ENCODE measurements around the gene DLK2. TPM values are rescaled to one million over a fixed set of nuclear protein-coding genes. Genes with fewer than 3 reads are reported as not detected.

The DLK2 gene
- total RNA-seq, 1 experiment from 2014 or later = 0.81 TPM

GRCh38 chr6:43494766-43495165, 39.4 kb upstream of the DLK2 start (continued):
- TF ChIP-seq FOXP4 (CRISPR knock-in tag; IDR thresholded peaks at IDR 0.05) = no peak
- TF ChIP-seq GABPB1 (CRISPR knock-in tag; IDR thresholded peaks at IDR 0.05) = no peak
- no peak for TF ChIP-seq ZNF317 (CRISPR knock-in tag; IDR thresholded peaks at IDR 0.05; ENCODE audit: borderline replicate concordance, low read depth)
- no peak for TF ChIP-seq OVOL2 (CRISPR knock-in tag; IDR thresholded peaks at IDR 0.05; ENCODE audit: borderline replicate concordance)
- TF ChIP-seq NFE2L1 (CRISPR knock-in tag; IDR thresholded peaks at IDR 0.05) = no peak
- no peak for TF ChIP-seq ZNF263 (CRISPR knock-in tag; IDR thresholded peaks at IDR 0.05; ENCODE audit: low read depth)
- TF ChIP-seq ZNF416 (CRISPR knock-in tag; IDR thresholded peaks at IDR 0.05) = no peak
- TF ChIP-seq GRHL2 (CRISPR knock-in tag; IDR thresholded peaks at IDR 0.05; ENCODE audit: insufficient replicate concordance, severe bottlenecking) = no peak

DNA sequence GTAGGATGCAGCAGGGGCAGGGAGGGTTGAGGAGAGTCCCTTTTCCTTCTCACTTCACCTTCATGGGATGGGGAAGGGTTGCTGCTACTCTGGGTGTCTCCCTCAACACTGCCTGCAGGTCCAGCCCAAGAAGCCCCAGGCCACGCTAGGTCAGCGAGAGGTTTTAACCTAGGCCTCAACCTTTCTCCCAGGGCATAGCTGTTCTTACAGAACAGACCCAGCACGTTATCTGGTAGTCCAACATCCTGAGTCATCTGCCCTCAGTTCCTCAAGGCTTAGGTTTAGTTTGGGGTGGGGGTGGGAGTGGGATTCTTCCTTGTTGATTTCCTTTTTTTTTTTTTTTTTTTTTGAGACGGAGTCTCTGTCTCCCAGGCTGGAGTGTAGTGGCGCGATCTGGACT, 39.0 kb upstream of the DLK2 start:
- H3K27me3 Mint-ChIP-seq (ENCODE audit: low read depth) = no peaks in the 10 kb centered on the region
- TF ChIP-seq, protein P1, sequence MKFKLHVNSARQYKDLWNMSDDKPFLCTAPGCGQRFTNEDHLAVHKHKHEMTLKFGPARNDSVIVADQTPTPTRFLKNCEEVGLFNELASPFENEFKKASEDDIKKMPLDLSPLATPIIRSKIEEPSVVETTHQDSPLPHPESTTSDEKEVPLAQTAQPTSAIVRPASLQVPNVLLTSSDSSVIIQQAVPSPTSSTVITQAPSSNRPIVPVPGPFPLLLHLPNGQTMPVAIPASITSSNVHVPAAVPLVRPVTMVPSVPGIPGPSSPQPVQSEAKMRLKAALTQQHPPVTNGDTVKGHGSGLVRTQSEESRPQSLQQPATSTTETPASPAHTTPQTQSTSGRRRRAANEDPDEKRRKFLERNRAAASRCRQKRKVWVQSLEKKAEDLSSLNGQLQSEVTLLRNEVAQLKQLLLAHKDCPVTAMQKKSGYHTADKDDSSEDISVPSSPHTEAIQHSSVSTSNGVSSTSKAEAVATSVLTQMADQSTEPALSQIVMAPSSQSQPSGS (CRISPR knock-in tag; IDR thresholded peaks at IDR 0.05; ENCODE audit: borderline replicate concordance, low read depth) = no peak
- TF ChIP-seq NR2C2 (CRISPR knock-in tag; IDR thresholded peaks at IDR 0.05) (no peak), ZBTB43 (CRISPR knock-in tag; IDR thresholded peaks at IDR 0.05) (no peak), CREM (CRISPR knock-in tag; IDR thresholded peaks at IDR 0.05) (no peak), TEAD4 (CRISPR knock-in tag; IDR thresholded peaks at IDR 0.05) (no peak), FOXP4 (CRISPR knock-in tag; IDR thresholded peaks at IDR 0.05) (no peak), FOXK1 (CRISPR knock-in tag; IDR thresholded peaks at IDR 0.05) (no peak), ESRRA (CRISPR knock-in tag; IDR thresholded peaks at IDR 0.05; ENCODE audit: borderline replicate concordance) (no peak), ZNF416 (CRISPR knock-in tag; IDR thresholded peaks at IDR 0.05) (no peak), SOX15 (CRISPR knock-in tag; IDR thresholded peaks at IDR 0.05) (no peak), GRHL2 (CRISPR knock-in tag; IDR thresholded peaks at IDR 0.05; ENCODE audit: insufficient replicate concordance, severe bottlenecking) (no peak), JUN (CRISPR knock-in tag; IDR thresholded peaks at IDR 0.05) (no peak), ZNF423 (CRISPR knock-in tag; IDR thresholded peaks at IDR 0.05) (no peak), SMAD4 (CRISPR knock-in tag; IDR thresholded peaks at IDR 0.05) (no peak)
- TF ChIP-seq, protein P2, sequence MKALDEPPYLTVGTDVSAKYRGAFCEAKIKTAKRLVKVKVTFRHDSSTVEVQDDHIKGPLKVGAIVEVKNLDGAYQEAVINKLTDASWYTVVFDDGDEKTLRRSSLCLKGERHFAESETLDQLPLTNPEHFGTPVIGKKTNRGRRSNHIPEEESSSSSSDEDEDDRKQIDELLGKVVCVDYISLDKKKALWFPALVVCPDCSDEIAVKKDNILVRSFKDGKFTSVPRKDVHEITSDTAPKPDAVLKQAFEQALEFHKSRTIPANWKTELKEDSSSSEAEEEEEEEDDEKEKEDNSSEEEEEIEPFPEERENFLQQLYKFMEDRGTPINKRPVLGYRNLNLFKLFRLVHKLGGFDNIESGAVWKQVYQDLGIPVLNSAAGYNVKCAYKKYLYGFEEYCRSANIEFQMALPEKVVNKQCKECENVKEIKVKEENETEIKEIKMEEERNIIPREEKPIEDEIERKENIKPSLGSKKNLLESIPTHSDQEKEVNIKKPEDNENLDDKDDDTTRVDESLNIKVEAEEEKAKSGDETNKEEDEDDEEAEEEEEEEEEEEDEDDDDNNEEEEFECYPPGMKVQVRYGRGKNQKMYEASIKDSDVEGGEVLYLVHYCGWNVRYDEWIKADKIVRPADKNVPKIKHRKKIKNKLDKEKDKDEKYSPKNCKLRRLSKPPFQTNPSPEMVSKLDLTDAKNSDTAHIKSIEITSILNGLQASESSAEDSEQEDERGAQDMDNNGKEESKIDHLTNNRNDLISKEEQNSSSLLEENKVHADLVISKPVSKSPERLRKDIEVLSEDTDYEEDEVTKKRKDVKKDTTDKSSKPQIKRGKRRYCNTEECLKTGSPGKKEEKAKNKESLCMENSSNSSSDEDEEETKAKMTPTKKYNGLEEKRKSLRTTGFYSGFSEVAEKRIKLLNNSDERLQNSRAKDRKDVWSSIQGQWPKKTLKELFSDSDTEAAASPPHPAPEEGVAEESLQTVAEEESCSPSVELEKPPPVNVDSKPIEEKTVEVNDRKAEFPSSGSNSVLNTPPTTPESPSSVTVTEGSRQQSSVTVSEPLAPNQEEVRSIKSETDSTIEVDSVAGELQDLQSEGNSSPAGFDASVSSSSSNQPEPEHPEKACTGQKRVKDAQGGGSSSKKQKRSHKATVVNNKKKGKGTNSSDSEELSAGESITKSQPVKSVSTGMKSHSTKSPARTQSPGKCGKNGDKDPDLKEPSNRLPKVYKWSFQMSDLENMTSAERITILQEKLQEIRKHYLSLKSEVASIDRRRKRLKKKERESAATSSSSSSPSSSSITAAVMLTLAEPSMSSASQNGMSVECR (CRISPR knock-in tag; IDR thresholded peaks at IDR 0.05; ENCODE audit: borderline replicate concordance) = no peak
- no peak for DNase-seq (ENCODE audit: low spot score)
- peaks cover 38% of the 10 kb centered on the region for H3K4me1 Mint-ChIP-seq
- H3K36me3 Mint-ChIP-seq = peaks cover 10% of the 10 kb centered on the region
- ATAC-seq = no peak
- ChIA-PET CTCF (interaction anchor here (0.5 to 7.2 kb wide), 8 partner anchors 8 to 265 kb away, joined by 3 to 75 read pairs (median 5); partner anchors contain the start of genes DLK2, DNPH1 and LRRC73), POLR2A (no interaction called here)
- H3K4me3 Mint-ChIP-seq = no peak overlapping the region
- H3K27ac Mint-ChIP-seq = peak overlapping the region; percentile 60
- H3K9me3 Mint-ChIP-seq = no peaks in the 10 kb centered on the region

Measured in WTC11 (cell line).